ENCODE data around the gene GPR162. TPM values are rescaled to one million over a fixed set of nuclear protein-coding genes. Genes with fewer than 3 reads are reported as not detected.
"Not testable (repeated sequence)": the region's sequence is repeated elsewhere in the genome, so short reads cannot be mapped to it uniquely, and the experiment has no call there.

The GPR162 gene
- total RNA-seq, 1 donor from 2014 or later = 2.5 TPM

DNA sequence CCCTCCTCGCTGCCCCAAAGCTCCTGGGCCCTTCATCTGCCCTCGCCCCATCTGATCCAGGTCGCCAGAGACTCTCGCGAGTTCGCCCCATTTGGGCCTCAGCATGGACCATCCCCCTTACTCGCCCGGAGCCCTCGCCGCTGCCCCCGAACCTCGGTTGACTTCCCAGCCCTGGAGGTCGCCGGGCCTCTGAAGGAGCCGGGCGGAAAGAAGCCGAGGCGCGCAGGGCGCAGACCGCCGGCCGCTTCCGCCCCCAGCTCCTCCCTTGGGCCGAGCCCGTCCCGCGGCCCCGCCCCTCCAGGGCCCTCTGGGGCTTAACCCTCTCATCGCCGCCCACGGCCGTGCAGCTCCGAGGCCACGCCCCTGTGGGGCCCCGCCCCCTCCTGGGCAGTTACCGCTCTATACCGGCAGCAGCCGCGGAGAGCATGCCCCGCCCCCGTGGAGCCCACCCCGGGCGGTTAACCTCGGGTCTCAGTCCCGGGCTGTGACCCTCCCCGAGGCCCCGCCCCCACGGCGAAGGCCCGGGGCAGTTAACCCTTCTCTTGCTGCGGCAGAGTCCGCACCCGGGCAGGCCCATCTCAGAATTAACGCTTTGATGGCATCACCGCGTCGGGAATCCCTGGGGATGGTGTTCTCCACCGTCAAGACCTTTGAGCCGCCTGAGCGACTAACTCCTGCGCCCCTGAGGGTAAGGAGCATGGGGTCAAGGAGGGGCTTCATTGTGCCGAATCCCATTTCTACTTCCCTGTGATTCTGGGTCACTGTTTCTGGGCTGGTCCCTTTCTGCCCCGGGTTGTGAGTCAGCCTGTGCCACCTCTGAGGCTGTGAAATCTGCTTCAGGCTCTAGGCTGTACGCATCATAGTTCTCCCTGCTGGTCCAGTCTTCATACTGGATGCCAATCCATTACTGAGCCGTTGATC is 51.7 kb downstream of the GPR162 start, which contains the start of gene SPSB2:
SPSB2 (minus strand) TSS at position 210 of the 921 bp plus-strand sequence. CDS start 402 bp downstream, outside the sequence.
- DNase-seq (ENCODE audit: low spot score) = peak; percentile 97

- not testable (repeated sequence) for DNase-seq (ENCODE audit: low spot score)
Observed at GRCh38 chr12:6874015-6874368, 52.4 kb downstream of the GPR162 start.

Other genes starting within 250 kb of the GPR162 start
- gene CHD4, start 214.4 kb upstream of the GPR162 start, total RNA-seq = 232 TPM
- 13.6 TPM for gene LPAR5, start 185.9 kb upstream of the GPR162 start, total RNA-seq
- gene ACRBP, start 174.4 kb upstream of the GPR162 start, total RNA-seq = 2.3 TPM
- gene ING4, start 158.7 kb upstream of the GPR162 start, total RNA-seq = 39.3 TPM
- 63.4 TPM for gene ZNF384, start 132.4 kb upstream of the GPR162 start, total RNA-seq
- 2.6 TPM for gene PIANP, start 121.0 kb upstream of the GPR162 start, total RNA-seq
- gene COPS7A, start 97.8 kb upstream of the GPR162 start, total RNA-seq = 77.9 TPM
- 139 TPM for gene MLF2, start 68.7 kb upstream of the GPR162 start, total RNA-seq
- 288 TPM for gene PTMS, start 55.5 kb upstream of the GPR162 start, total RNA-seq
- gene LAG3, start 49.3 kb upstream of the GPR162 start, total RNA-seq = 2.3 TPM
- gene CD4, start 32.3 kb upstream of the GPR162 start, total RNA-seq = 18.0 TPM
- 27.9 TPM for gene P3H3, start 6.6 kb downstream of the GPR162 start, total RNA-seq
- gene GNB3, start 19.1 kb downstream of the GPR162 start, total RNA-seq = 4.5 TPM
- 1.4 TPM for gene CDCA3, start 29.5 kb downstream of the GPR162 start, total RNA-seq
- 106 TPM for gene USP5, start 30.3 kb downstream of the GPR162 start, total RNA-seq
- gene TPI1, start 45.7 kb downstream of the GPR162 start, total RNA-seq = 418 TPM
- 9.9 TPM for gene SPSB2, start 51.5 kb downstream of the GPR162 start, total RNA-seq
- 13.5 TPM for gene LRRC23, start 83.0 kb downstream of the GPR162 start, total RNA-seq
- gene ENO2, start 92.8 kb downstream of the GPR162 start, total RNA-seq = 29.6 TPM
- gene ATN1, start 106.1 kb downstream of the GPR162 start, total RNA-seq = 112 TPM
- not detected for gene RNU7-1, start 122.0 kb downstream of the GPR162 start, total RNA-seq
- gene C12orf57, start 122.2 kb downstream of the GPR162 start, total RNA-seq = 172 TPM
- 40.4 TPM for gene PTPN6, start 129.5 kb downstream of the GPR162 start, total RNA-seq
- gene PHB2, start 148.8 kb downstream of the GPR162 start, total RNA-seq = 221 TPM
- gene EMG1, start 149.1 kb downstream of the GPR162 start, total RNA-seq = 68.0 TPM
- 95.9 TPM for gene LPCAT3, start 196.7 kb downstream of the GPR162 start, total RNA-seq
- 293 TPM for gene C1S, start 238.9 kb downstream of the GPR162 start, total RNA-seq